AG08395 (cell line): ENCODE measurements around the gene HTR7.
"Not testable (repeated sequence)": the region's sequence is repeated elsewhere in the genome, so short reads cannot be mapped to it uniquely, and the experiment has no call there.

Source experiments
- DNase-seq: peaks from one replicate; pipeline ENCODE4 v3.0.0; 2012; ENCODE audit warnings: mixed read lengths, low spot score

Gene HTR7

GRCh38 chr10:90858461-90858968 is 676 bp upstream of the HTR7 start:
- DNase-seq: no peak

GRCh38 chr10:90856964-90857634 is 740 bp downstream of the HTR7 start:
- DNase-seq: no peak

- DNase-seq: no peak
Measured at GRCh38 chr10:90856261-90856660, 1.6 kb downstream of the HTR7 start.

- DNase-seq: no peak
Measured at GRCh38 chr10:90855126-90855525, 2.7 kb downstream of the HTR7 start.

GRCh38 chr10:90849956-90850749 is 7.7 kb downstream of the HTR7 start:
- DNase-seq: peak; percentile 10

GRCh38 chr10:90847436-90847835 is 10.4 kb downstream of the HTR7 start:
- DNase-seq: peak; percentile 35

- no peak for DNase-seq
Measured at GRCh38 chr10:90846746-90847145, 11.1 kb downstream of the HTR7 start.

- DNase-seq: no peak
Measured at GRCh38 chr10:90845726-90846125, 12.1 kb downstream of the HTR7 start.

GRCh38 chr10:90842725-90843124 is 15.1 kb downstream of the HTR7 start:
- DNase-seq: no peak

- DNase-seq: no peak
Measured at GRCh38 chr10:90837486-90837885, 20.4 kb downstream of the HTR7 start.

GRCh38 chr10:90834326-90834725 is 23.5 kb downstream of the HTR7 start:
- DNase-seq: no peak

- no peak for DNase-seq
Measured at GRCh38 chr10:90832111-90832510, 25.7 kb downstream of the HTR7 start.

GRCh38 chr10:90822508-90822907 is 35.3 kb downstream of the HTR7 start:
- no peak for DNase-seq

- DNase-seq: not testable (repeated sequence)
Measured at GRCh38 chr10:90821864-90822263, 36.0 kb downstream of the HTR7 start.

GRCh38 chr10:90819911-90820310 is 37.9 kb downstream of the HTR7 start:
- DNase-seq: no peak

- no peak for DNase-seq
Measured at GRCh38 chr10:90818736-90819135, 39.1 kb downstream of the HTR7 start.

GRCh38 chr10:90817128-90817889 is 40.5 kb downstream of the HTR7 start:
- DNase-seq: no peak

- no peak for DNase-seq
Measured at GRCh38 chr10:90816466-90816865, 41.4 kb downstream of the HTR7 start.

- DNase-seq: no peak
Measured at GRCh38 chr10:90813594-90814365, 44.1 kb downstream of the HTR7 start.

- not testable (repeated sequence) for DNase-seq
Measured at GRCh38 chr10:90807106-90807505, 50.7 kb downstream of the HTR7 start.

- no peak for DNase-seq
Measured at GRCh38 chr10:90806677-90807076, 51.2 kb downstream of the HTR7 start.

GRCh38 chr10:90805206-90805605 is 52.6 kb downstream of the HTR7 start:
- no peak for DNase-seq
